Ovary (tissue), 3 donors: ENCODE results near the gene PIK3R6.

ENCODE experiments used
- POLR2A ChIP-seq: fragments of 450-650 bp; IDR thresholded peaks from one replicate; pipeline ENCODE4 v1.6.1; 2017; ENCODE audit warnings: antibody characterized with exemption, mild to moderate bottlenecking, moderate library complexity
- TF ChIP-seq, protein P1 (sequence below), 3 donors: fragments of 450-650 bp in 2 of 3; fragments of 200-600 bp in 1 of 3; IDR thresholded peaks; one replicate each; pipeline versions ENCODE4 v1.5.1 to v1.8.0; 2016 to 2022; ENCODE audit warnings: antibody characterized with exemption in 3 of 3, mild to moderate bottlenecking in 1 of 3
- donor health status: DM: no; HTN: no; CAD: no.

DNA sequence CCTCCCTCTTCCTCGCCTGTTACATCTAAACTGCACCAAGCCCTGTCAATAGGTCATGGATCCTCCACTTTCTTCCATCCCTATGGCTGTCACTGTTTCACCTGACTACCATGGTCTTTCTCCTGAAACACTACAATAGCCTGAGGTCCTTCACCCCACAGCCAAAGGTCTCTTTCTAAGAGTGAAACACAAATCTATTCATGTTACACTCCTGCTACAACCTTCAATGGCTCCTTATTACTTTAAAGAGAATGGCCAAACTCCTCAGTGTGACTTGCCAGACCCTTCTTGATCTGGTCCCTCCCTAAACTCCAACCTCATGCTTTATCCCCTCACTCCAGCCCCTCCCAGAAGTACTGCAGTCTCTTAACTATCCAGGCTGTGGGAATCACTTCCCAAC, 618 bp upstream of the PIK3R6 start:
- TF ChIP-seq, protein P1, sequence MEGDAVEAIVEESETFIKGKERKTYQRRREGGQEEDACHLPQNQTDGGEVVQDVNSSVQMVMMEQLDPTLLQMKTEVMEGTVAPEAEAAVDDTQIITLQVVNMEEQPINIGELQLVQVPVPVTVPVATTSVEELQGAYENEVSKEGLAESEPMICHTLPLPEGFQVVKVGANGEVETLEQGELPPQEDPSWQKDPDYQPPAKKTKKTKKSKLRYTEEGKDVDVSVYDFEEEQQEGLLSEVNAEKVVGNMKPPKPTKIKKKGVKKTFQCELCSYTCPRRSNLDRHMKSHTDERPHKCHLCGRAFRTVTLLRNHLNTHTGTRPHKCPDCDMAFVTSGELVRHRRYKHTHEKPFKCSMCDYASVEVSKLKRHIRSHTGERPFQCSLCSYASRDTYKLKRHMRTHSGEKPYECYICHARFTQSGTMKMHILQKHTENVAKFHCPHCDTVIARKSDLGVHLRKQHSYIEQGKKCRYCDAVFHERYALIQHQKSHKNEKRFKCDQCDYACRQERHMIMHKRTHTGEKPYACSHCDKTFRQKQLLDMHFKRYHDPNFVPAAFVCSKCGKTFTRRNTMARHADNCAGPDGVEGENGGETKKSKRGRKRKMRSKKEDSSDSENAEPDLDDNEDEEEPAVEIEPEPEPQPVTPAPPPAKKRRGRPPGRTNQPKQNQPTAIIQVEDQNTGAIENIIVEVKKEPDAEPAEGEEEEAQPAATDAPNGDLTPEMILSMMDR (IDR thresholded peaks at IDR 0.05) = no peak
- TF ChIP-seq POLR2A = no peak
